HG03571 (cell line): ENCODE measurements around the gene MYO5C.
"Not testable (repeated sequence)": the region's sequence is repeated elsewhere in the genome, so short reads cannot be mapped to it uniquely, and the experiment has no call there.

ENCODE experiments used
- ATAC-seq: cut with Tn5 transposase; IDR thresholded peaks from one replicate; pipeline ENCODE4 v1.9.1; 2021; ENCODE audit not compliant: unreplicated experiment

Gene MYO5C

DNA sequence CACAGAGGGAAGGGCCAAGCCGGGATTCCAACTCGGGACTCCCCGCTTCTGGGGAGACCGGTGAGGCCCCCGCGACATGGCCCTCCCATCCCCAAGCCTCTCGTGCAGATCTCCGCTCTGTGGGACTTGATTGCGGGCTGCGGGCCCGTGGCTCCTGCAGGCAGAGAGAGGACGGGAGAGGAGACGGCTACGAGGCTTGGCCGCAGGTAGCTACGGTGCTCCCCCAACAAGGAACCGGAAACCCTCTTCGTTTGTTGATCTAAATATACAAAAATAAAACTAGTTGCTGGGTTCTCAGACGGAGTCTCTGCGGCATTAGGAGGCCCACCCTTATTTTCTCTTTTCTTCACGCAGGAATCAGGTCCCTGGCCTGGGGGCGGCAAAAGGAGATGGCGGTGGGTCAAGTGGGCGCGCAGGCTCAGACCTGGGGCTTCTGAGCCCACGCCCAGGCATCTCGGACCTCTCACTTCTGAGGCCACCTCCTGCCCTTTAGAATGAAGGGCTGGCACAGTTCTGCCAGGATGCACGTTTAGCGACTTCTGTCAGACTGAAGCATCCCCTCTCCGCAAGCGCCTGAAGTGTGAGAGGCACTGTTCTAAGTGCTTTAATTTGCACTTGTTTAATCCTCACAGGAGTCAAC, 115.3 kb downstream of the MYO5C start:
- ATAC-seq, result peak; percentile 29

DNA sequence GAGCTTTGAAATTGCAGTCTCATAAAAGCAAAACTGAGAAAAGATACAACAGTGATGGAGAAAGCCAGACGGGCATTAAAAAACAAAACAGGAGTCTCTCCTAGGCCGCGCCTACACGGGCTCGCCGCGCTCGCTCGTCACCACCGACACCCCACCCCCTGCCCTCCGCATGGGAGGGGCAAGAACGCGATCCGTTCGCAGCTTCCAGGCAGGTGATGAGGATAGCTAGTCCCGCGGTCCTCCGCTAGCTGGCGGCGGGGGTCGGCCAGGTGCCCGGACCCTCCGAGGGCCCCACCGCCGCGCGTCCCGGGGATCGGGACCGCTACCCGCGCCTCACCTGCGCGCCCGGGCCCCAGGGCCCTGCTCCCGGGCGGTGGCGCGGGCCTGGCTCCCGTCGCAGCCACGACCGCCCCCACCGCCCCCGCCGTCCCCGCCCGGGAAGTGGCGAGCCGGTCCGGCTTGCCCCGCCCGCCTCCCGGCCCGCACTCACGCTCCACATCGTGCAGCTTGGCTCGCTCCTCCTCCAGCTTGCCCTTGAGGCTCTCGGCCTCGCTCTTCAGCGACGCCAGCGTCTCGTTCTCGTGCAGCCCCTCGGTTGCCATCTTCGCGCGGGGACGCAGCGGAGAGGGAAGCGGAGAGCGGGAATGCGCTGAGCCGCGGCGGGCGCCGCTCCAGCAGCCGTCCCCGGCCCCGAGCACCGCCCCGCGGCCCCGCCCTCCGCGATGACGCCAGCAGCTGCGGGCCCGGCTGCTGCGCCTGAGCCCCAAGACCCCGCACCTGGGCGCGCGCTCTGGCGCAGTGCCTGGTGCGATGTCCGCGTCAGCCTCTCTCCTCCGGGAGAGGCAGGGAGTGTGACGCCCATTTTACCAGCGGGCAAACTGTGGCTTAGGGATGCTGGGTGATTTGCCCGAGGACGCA, 116.1 kb downstream of the MYO5C start:
- ATAC-seq, result peak; percentile 81

DNA sequence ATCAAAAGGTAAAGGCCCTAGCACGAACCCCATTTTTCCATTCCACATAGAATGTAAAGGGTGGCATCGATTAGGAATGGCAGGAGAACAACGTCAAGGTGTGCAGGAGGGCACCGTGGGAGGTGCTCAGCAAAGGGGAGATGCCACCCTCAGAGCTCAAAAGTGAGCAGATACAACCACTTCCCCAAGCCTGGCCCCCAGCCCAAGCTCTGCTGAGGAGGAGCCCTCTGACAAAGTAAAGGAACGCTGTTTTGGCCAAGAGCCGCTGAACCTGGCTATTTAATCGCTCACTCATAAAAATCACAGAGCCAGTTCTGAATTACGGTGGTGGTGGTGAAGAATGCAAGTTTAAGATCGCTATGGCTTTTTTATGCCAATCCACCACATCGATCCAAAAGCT, 116.8 kb downstream of the MYO5C start:
- no peak for ATAC-seq

DNA sequence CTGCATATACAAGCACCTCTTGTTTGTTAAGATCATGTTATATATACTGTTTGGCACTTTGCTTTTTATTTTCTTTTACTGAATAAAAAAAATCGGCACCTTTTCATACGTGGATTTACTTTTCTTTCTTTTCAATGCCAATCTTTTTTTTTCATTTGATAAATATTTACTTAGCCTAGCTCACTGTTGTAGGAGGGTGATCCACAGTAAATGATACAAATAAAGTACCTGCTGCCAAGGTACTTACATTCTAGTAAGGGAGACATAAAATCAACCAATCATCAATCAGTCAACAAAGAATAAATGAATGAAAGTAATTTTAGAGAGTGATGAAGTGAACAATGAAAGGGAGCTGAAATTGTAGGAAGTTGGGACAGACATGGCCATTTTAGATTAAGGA, 122.7 kb downstream of the MYO5C start:
- ATAC-seq, result no peak

- ATAC-seq, result no peak
These were observed 123.8 kb downstream of the MYO5C start for GRCh38 chr15:52171807-52172206.

DNA sequence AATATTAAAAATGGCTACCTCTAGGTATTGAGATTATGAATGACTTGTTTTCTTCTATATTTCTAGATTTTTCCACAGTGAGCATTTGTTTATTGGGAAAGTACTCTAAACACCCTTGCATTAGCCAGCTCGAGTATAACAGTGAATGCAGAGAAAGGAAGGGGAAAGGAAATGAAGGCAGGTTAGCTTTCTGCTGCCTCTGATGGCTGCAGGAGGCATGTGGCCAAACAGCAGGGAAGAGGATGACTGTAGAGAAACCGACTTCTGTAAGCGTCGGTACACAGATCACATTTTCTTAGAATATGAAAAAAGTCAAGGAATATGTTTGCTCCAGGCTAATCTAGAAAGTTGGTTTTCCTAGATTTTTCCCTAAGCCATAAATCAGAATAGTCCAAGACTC, 124.2 kb downstream of the MYO5C start:
- ATAC-seq, result no peak

- not testable (repeated sequence) for ATAC-seq
These were observed 125.4 kb downstream of the MYO5C start for GRCh38 chr15:52170199-52170598.

DNA sequence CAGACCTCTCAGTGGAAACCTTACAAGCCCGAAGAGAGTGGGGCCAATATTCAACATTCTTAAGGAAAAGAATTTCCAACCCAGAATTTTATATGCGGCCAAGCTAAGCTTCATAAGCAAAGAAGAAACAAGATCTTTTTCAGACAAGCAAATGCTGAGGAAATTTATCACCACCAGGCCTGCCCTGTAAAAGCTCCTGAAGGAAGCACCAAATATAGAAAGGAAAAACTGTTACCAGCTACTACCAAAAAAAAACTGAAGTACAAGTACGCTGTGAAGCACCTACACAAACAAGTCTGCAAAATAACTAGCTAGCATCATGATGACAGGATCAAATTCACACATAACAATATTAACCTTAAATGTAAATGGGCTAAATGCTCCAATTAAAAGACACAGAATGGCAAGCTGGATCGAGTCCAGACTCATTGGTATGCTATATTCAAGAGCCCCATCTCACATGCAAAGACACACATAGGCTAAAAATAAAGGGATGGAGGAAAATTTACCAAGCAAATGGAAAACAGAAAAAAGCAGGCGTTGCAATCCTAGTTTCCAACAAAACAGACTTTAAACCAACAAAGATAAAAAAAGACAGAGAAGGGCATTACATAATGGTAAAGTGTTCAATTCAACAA, 130.0 kb downstream of the MYO5C start:
- not testable (repeated sequence) for ATAC-seq

DNA sequence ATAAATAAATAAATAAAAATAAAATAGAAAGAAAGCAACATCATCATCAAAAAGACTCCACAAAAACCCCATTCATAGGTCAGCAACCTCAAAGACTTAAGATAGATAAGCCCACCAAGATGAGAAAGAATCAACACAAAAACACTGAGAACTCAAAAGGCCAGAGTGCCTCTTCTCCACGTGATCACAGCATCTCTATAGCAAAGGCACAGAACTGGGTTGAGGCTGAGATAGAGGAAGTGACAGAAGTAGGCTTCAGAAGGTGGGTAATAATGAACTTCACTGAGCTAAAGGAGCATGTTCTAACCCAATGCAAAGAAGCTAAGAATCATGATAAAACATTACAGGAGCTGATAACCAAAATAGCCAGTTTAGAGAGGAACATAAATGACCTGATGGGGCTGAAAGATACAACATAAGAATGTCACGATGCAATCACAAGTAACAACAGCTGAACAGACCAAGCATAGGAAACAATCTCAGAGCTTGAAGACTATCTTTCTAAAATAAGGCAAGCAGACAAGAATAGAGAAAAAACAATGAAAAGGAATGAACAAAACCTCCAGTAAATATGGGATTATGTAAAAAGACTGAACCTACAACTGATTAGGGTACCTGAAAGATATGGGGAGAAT, 130.9 kb downstream of the MYO5C start:
- ATAC-seq, result no peak

- ATAC-seq, result no peak
These were observed 132.0 kb downstream of the MYO5C start for GRCh38 chr15:52163321-52164190.

GRCh38 chr15:52162876-52163275, 132.7 kb downstream of the MYO5C start:
- ATAC-seq, result no peak

- no peak for ATAC-seq
These were observed 133.3 kb downstream of the MYO5C start for GRCh38 chr15:52162260-52162659.

DNA sequence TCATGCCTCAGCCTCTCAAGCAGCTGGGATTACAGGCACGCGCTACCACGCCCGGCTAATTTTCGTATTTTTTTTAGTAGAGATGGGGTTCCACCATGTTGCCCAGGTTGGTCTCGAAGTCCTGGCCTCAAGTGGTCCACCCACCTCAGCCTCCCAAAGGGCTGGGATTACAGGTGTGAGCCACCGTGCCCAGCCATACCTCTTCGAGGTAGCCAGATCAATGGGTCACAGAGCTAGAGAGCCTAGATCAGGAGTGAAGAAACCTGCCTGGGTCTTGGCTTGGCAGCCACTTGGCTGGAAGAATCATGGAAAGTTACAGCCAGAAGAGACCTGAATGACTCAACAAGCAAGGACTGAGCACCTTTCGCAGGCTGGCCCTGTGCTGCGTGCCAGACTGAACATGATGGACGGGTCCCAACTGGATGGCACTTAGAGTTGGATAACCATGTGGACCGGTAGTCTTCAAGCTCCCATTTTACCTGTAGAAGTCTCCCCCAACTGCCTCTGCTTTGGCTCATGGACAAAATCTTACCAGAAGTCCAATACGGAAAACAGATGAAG, 134.1 kb downstream of the MYO5C start:
- ATAC-seq, result no peak

GRCh38 chr15:52159645-52160044, 136.0 kb downstream of the MYO5C start:
- no peak for ATAC-seq

DNA sequence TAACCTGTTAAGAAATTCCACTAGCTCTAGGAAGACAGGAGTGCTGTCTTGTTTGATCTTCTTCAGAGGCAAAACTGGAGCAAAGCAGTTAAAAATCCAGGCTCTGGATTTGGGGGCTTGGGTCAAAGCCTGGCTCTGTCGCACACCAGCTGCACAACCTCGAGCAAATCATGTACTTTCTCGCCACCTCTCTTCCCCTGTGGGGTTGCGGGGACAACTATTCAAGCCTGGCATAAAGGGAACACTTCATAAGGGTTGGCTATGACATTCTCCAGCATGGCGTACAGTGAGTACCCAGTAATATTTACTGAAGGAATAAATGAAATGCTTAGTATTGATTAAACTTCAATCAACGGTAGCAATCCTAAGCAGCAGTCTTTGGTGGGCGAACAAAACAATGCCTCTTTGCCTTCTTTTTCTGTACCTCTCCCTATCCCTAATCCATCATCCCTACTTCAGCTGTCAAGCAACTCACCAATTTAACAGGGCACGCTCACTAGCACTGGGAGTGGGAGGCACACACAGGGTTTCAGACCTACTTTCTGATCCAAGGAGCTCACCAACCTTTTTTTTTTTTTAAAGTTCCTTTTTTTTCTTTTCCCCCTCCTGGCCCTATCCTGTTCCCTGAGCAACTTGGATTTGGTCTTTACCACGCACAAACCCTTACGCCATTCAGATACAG, 137.4 kb downstream of the MYO5C start:
- no peak for ATAC-seq

DNA sequence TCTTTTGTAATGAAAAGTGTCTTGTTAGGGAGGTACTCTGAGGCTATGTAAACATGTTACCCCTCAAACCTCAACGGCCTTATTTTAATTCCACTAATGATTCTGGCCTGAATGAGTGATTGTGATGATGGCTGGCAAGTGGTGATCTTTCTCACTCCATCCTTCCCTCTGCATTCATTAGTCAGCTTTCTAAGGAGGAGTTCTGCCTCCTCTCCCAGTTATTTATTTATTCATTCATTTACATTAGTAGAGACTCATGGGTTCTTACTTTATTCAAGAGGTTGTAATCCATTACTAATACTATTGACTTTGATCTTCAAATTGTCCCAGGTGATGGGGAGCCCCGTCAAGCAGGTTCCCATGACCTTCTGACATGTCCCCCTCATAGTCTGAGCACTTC, 139.7 kb downstream of the MYO5C start:
- ATAC-seq, result no peak

DNA sequence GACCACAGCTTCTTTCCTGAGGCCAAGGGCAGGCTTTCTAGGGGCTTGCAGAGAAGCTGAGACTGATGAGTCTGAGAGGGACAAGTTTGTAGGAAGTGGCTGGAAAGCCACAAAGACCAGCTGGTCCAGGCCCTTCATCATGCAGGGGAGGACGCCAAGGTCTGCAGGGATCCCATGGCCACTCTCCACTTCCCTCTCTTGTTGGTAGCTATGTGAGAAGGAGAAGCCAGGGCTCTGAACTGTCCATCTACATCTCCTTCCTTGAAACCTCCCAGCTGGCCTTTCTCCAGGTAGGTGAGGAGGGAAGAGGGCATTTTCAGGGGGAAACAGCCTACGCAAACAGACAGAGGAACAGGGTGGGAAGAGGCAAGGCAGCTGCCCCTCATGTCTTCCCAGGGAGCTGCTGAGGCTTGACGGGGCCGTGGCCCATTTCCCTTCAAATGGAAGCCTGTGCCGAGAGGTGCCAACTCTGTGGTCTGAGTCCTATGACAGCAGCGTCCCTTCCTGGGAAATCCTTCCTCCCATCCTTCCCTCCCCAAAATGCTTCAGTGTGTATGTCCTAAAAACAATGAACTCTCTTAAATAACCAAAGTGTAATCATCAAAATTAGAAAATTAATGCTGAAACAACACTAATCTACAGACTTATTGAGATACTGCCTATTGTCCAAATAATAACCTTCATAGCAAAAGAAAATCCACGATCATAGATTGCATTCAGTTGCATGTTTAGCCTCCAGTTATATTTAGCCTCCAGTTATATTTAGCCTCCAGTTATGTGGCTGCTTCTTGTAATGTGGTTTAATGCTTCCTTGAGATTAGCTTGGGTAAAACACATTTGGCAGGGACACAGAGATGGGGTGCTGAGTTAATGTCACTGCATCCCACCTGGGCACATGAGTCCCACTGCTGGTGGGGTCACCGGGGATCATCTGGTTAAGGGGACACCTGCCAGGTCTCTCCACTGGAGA, 140.4 kb downstream of the MYO5C start:
- no peak for ATAC-seq
